Endothelial cell (in vitro differentiated cells): ENCODE results near the gene LAPTM4A. TPM values are rescaled to one million over a fixed set of nuclear protein-coding genes. Genes with fewer than 3 reads are reported as not detected.

Experiments used
- DNase-seq: peaks from one replicate; pipeline ENCODE4 v3.0.0; 2021; ENCODE audit warnings: low spot score
- H3K27ac Mint-ChIP-seq: one replicate; pipeline ENCODE4 v1.8.0; 2021; ENCODE audit warnings: mixed read lengths, inconsistent platforms; ENCODE audit not compliant: unreplicated experiment
- H3K27me3 Mint-ChIP-seq: one replicate; pipeline ENCODE4 v1.8.0; 2021; ENCODE audit warnings: mild to moderate bottlenecking, moderate library complexity, mixed read lengths, inconsistent platforms; ENCODE audit not compliant: unreplicated experiment
- H3K36me3 Mint-ChIP-seq: one replicate; pipeline ENCODE4 v1.8.0; 2021; ENCODE audit warnings: mild to moderate bottlenecking, low read depth, mixed read lengths, inconsistent platforms; ENCODE audit not compliant: unreplicated experiment
- H3K4me1 Mint-ChIP-seq: one replicate; pipeline ENCODE4 v1.8.0; 2021; ENCODE audit warnings: mild to moderate bottlenecking, mixed read lengths, inconsistent platforms; ENCODE audit not compliant: unreplicated experiment
- H3K4me3 Mint-ChIP-seq: one replicate; pipeline ENCODE4 v1.8.0; 2021; ENCODE audit warnings: mild to moderate bottlenecking, mixed read lengths, inconsistent platforms; ENCODE audit not compliant: unreplicated experiment
- H3K9me3 Mint-ChIP-seq: one replicate; pipeline ENCODE4 v1.8.0; 2021; ENCODE audit warnings: mixed read lengths, inconsistent platforms; ENCODE audit not compliant: unreplicated experiment
- total RNA-seq: library from RNA; stranded (reverse); fragmentation: NEBNext Ultra II Directional; extraction: Animal tissue kit (Norgen Biotek cat#: 25700); gene quantifications from one replicate; pipeline ENCODE4 v1.2.1, GENCODE V29; 2021; ENCODE audit not compliant: unreplicated experiment
- TF ChIP-seq, protein P1 (sequence below): fragments of 200-600 bp; sonication (generic); IDR thresholded peaks from one replicate; pipeline ENCODE4 v1.5.0; 2021; ENCODE audit warnings: antibody characterized with exemption; ENCODE audit not compliant: unreplicated experiment

Gene LAPTM4A
- total RNA-seq, 1 donor from 2014 or later = 264 TPM

DNA sequence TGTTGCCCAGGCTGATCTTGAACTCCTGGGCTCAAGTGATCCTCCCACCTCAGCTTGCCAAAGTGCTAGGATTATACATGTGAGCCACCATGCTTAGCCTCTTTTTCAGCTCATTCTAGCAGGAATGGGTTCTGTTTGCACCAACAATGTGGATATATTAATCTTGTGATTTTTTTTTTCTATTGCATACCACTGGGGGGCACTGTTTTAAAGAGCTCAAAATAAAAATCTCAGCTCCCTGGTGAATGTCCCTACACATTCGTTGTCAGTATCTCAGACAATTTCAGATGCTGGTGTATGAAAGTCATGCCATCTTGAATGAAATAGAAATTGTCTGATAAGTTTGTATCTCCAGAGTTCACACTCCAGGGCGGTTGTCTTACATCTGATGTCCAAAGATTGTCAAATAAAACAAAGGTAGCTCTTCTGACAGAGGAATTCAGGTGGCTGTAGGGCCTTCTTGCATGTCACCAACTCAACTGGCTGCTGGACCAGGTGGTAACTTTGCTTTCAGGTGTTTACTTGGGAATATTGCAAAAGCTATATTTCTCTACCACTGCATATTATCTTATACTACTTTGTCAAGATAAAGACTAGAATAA is 35.8 kb downstream of the LAPTM4A start:
- Mint-ChIP-seq H3K4me1 (peaks cover 14% of the 10 kb centered on the region), H3K27me3 (no peaks in the 10 kb centered on the region), H3K27ac (no peak overlapping the region), H3K9me3 (peaks cover 8% of the 10 kb centered on the region), H3K36me3 (peaks cover 10% of the 10 kb centered on the region), H3K4me3 (no peak overlapping the region)
- DNase-seq = peak; percentile 32
- TF ChIP-seq, protein P1, sequence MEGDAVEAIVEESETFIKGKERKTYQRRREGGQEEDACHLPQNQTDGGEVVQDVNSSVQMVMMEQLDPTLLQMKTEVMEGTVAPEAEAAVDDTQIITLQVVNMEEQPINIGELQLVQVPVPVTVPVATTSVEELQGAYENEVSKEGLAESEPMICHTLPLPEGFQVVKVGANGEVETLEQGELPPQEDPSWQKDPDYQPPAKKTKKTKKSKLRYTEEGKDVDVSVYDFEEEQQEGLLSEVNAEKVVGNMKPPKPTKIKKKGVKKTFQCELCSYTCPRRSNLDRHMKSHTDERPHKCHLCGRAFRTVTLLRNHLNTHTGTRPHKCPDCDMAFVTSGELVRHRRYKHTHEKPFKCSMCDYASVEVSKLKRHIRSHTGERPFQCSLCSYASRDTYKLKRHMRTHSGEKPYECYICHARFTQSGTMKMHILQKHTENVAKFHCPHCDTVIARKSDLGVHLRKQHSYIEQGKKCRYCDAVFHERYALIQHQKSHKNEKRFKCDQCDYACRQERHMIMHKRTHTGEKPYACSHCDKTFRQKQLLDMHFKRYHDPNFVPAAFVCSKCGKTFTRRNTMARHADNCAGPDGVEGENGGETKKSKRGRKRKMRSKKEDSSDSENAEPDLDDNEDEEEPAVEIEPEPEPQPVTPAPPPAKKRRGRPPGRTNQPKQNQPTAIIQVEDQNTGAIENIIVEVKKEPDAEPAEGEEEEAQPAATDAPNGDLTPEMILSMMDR = peak; percentile 87

DNA sequence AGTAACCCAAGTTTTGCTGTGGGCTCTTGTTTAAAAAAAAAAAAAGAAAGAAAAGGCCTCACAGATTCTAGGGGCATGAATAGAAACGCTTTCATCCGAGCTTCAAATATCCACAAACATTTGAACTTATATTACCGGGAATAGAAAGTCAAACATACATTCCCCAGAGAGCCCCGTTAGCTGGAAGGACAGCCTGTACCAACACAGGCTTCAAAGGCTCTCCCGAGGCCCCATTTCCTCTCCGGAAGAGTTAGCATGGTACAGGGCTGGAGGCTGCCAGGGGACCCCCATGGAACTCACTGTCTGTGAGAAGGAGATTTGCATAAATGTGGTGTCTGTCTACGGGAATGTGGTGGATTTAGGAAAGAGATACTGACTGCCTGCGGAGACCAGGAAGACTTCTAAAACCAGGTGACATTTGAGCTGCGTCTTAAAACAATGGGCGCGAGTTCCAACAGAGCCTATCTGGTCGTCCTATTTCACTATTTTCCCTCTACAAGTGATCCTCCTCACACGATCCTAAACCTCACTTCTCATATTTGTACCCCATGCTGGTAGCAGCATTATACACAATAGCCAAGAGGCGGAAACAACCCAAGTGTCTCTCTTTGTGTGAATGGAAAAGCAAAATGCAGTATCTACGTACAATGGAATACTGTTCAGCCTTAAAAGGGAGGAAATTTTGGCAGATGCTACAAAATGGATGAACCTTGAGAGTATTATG is 38.1 kb downstream of the LAPTM4A start:
- Mint-ChIP-seq H3K4me1 (peaks cover 14% of the 10 kb centered on the region), H3K27ac (peak overlapping the region; percentile 86), H3K9me3 (no peaks in the 10 kb centered on the region), H3K36me3 (no peaks in the 10 kb centered on the region), H3K4me3 (peak overlapping the region; percentile 80), H3K27me3 (peaks cover 2% of the 10 kb centered on the region)
- TF ChIP-seq, protein P1 = no peak
- peak; percentile 15 for DNase-seq

DNA sequence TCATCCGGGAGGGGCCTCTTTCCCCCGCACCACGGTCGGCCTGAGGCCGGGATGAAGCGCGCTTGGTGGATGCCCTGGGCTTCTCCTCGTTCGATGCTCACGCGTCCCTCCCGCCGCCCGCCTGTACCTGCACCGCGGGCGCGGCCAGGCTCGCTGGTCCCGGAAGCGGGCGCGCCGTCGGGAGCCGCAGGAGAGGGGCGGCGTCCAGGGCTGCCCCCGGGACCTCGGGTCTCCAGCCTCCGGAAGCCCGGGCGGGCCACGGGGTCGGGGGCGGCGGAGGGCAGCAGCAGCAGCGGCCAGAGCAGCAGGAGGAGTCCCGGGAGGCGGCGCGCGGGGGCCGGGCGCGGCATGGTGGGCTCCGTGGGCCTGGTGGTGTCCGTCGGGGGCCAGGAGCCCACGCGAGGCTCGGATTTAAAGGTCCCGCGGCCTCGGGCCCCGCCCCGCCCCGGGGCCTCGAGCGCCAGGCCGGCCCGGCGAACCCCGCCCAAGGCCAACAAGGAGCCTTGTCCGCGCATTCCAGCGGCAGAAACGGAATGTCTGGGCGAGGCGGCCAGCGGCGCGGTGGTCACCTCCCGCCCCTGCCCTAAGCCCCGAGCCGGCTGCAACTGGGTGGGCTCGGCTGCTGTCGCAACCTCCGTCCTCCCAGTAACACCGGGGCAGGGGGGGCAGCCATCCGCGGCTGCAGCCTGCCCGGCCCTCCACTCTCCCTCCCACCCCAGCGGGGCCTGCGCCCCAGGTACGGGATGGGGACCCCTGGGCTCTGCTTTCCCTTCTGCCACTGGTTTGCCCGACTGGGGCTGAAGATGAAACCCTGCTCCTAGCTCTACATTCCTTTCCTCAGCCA is 38.9 kb downstream of the LAPTM4A start, which contains the start of gene MATN3:
Gene MATN3 (minus strand): TSS at position 387 of the 844 bp plus-strand sequence. CDS start 37 bp downstream, at position 350.
- Mint-ChIP-seq H3K27me3 (peaks cover 4% of the 10 kb centered on the region), H3K4me1 (peaks cover 14% of the 10 kb centered on the region), H3K9me3 (no peaks in the 10 kb centered on the region), H3K36me3 (no peaks in the 10 kb centered on the region), H3K27ac (peak within 1 kb of the TSS; percentile 86), H3K4me3 (peak within 1 kb of the TSS; percentile 82)
- DNase-seq = peak; percentile 39
- TF ChIP-seq, protein P1 = no peak

DNA sequence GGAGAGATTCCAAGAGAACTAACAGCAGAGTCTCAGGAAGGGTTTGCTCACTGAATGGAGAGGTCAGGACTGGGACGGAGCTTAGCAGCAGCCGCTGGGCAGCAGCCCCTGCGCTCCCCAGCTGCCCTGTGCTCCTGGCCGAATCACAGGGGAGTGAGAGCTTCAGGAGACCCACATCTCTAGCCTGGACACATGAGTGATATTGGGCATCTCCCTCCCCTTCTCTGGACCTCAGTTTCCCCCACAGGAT is 39.5 kb downstream of the LAPTM4A start:
- DNase-seq = no peak
- no peak overlapping the region for H3K27ac Mint-ChIP-seq
- H3K4me1 Mint-ChIP-seq = peaks cover 14% of the 10 kb centered on the region
- no peaks in the 10 kb centered on the region for H3K36me3 Mint-ChIP-seq
- H3K27me3 Mint-ChIP-seq = peaks cover 4% of the 10 kb centered on the region
- peak overlapping the region; percentile 82 for H3K4me3 Mint-ChIP-seq
- TF ChIP-seq, protein P1 = no peak
- no peaks in the 10 kb centered on the region for H3K9me3 Mint-ChIP-seq
